HCT116 (cell line): ENCODE results near the gene FOXF1. TPM values are rescaled to one million over a fixed set of nuclear protein-coding genes. Genes with fewer than 3 reads are reported as not detected.

Experiments used
- ATAC-seq: fragments of 200-7000 bp; cut with Tn5 transposase; 2 replicates; pipeline ENCODE4 v1.9.1; 2020; ENCODE audit warnings: mild to moderate bottlenecking, moderate library complexity
- BruUV-seq: library from RNA; stranded (reverse); fragments of 400-500 nt; replicated peaks from 2 replicates; lab custom pipeline; 2021; lab: Mats Ljungman, UMichigan
- CTCF ChIA-PET: fragments of 300-600 bp; sonication (Branson Sonifier 250); formaldehyde crosslinking; loops from one replicate; lab custom pipeline; 2021; ENCODE audit warnings: antibody characterized with exemption; lab: Charles Lee
- POLR2A ChIA-PET: fragments of 300-600, 350-600 bp; sonication (Branson Sonifier 250); formaldehyde crosslinking; loops from one replicate; lab custom pipeline; 2021; ENCODE audit warnings: antibody characterized with exemption; lab: Charles Lee
- RAD21 ChIA-PET, 2 experiments: fragments of 300-600 bp; sonication (Branson Sonifier 250); formaldehyde crosslinking; loops; one replicate each; lab custom pipeline; 2023; ENCODE audit warnings: low total read pairs in 2 of 2; ENCODE audit not compliant: uncharacterized antibody in 2 of 2, unreplicated experiment in 2 of 2, low non-redundant PET in 1 of 2; lab: Charles Lee
- DNase-seq: peaks from one replicate; pipeline ENCODE4 v3.0.0-alpha.2; 2010; ENCODE audit warnings: low read depth, low spot score
- H2AFZ ChIP-seq: fragments of 200-600 bp; shearing (Covaris generic), sonication (generic); 2 replicates; pipeline ENCODE4 v1.6.1; 2017; ENCODE audit warnings: low read depth, mixed run types, mixed read lengths, antibody characterized with exemption, low read length; ENCODE audit not compliant: poor library complexity, severe bottlenecking
- H3K27ac ChIP-seq: 2 replicates; pipeline ENCODE4 v1.5.1; 2012; ENCODE audit warnings: low read depth, low read length
- H3K27me3 ChIP-seq: fragments of 200-600 bp; sonication (generic); 2 replicates; pipeline ENCODE4 v1.6.1; 2016; ENCODE audit warnings: mixed run types, low read length, mixed read lengths; ENCODE audit not compliant: insufficient read depth
- H3K36me3 ChIP-seq, 2 experiments: fragments of 200-500 bp in 1 of 2; fragments of 200-600 bp in 1 of 2; sonication (Bioruptor generic) in 1 of 2; sonication (generic) in 1 of 2; 2 replicates each; pipeline versions ENCODE4 v1.5.1 to v1.6.1; 2014 to 2016; ENCODE audit warnings: low read length in 2 of 2, inconsistent platforms in 1 of 2, mixed read lengths in 1 of 2, mixed run types in 1 of 2; ENCODE audit not compliant: insufficient read depth in 2 of 2, control insufficient read depth in 1 of 2
- H3K4me1 ChIP-seq, 2 experiments: fragments of 200-600 bp in 1 of 2; sonication (generic) in 1 of 2; 2 replicates each; pipeline versions ENCODE4 v1.5.1 to v1.6.1; 2012 to 2017; ENCODE audit warnings: low read length in 2 of 2, inconsistent platforms in 1 of 2, mild to moderate bottlenecking in 1 of 2, mixed read lengths in 1 of 2, mixed run types in 1 of 2, moderate library complexity in 1 of 2; ENCODE audit not compliant: insufficient read depth in 2 of 2, control insufficient read depth in 1 of 2
- H3K4me2 ChIP-seq: fragments of 200-600 bp; sonication (generic); 2 replicates; pipeline ENCODE4 v1.6.1; 2017; ENCODE audit warnings: mixed run types, low read length, mixed read lengths
- H3K4me3 ChIP-seq, 2 experiments: fragments of 200-600 bp in 1 of 2; sonication (generic) in 1 of 2; replicated peaks in 1 of 2; 2 replicates each; pipeline ENCODE4 v1.5.1; 2011 to 2016; ENCODE audit warnings: low read length in 2 of 2, control low read depth in 1 of 2, low read depth in 1 of 2, mild to moderate bottlenecking in 1 of 2, mixed read lengths in 1 of 2, mixed run types in 1 of 2
- H3K79me2 ChIP-seq: fragments of 200-600 bp; sonication (generic); 2 replicates; pipeline ENCODE4 v1.6.1; 2017; ENCODE audit warnings: mild to moderate bottlenecking, mixed run types, low read length, moderate library complexity, mixed read lengths; ENCODE audit not compliant: insufficient read depth
- H3K9ac ChIP-seq: fragments of 200-600 bp; sonication (generic); 2 replicates; pipeline ENCODE4 v1.6.1; 2016; ENCODE audit warnings: low read length, mixed read lengths
- H3K9me2 ChIP-seq: fragments of 200-600 bp; sonication (generic), shearing (Covaris generic); 2 replicates; pipeline ENCODE4 v1.6.1; 2017; ENCODE audit warnings: mixed run types, mild to moderate bottlenecking, moderate library complexity; ENCODE audit not compliant: insufficient read depth
- H3K9me3 ChIP-seq, 2 experiments: fragments of 200-500 bp in 1 of 2; fragments of 200-600 bp in 1 of 2; sonication (Bioruptor generic) in 1 of 2; sonication (generic) in 1 of 2; 2 replicates each; pipeline ENCODE4 v1.6.1; 2014 to 2017; ENCODE audit warnings: low read length in 2 of 2, mixed read lengths in 2 of 2, inconsistent platforms in 1 of 2, low read depth in 1 of 2, mild to moderate bottlenecking in 1 of 2, mixed run types in 1 of 2, moderate library complexity in 1 of 2; ENCODE audit not compliant: control insufficient read depth in 1 of 2, insufficient read depth in 1 of 2
- H4K20me1 ChIP-seq: fragments of 200-600 bp; sonication (generic), shearing (Covaris generic); 2 replicates; pipeline ENCODE4 v1.6.1; 2017; ENCODE audit warnings: mixed run types, mild to moderate bottlenecking, moderate library complexity; ENCODE audit not compliant: insufficient read depth
- CBX3 ChIP-seq: IDR thresholded peaks from 2 replicates; pipeline ENCODE4 v1.6.1; 2012; ENCODE audit warnings: low read depth
- CEBPB ChIP-seq: IDR thresholded peaks from 2 replicates; pipeline ENCODE4 v1.6.1; 2012; ENCODE audit warnings: low read depth
- EZH2phosphoT487 ChIP-seq: fragments of 200-600 bp; IDR thresholded peaks from 2 replicates; pipeline ENCODE4 v1.6.1; 2018; ENCODE audit warnings: antibody characterized with exemption, borderline replicate concordance
- JUND ChIP-seq: IDR thresholded peaks from 2 replicates; pipeline ENCODE4 v1.6.1; 2012
- POLR2AphosphoS5 ChIP-seq: IDR thresholded peaks from 2 replicates; pipeline ENCODE4 v1.6.1; 2011; ENCODE audit warnings: mild to moderate bottlenecking, low read depth, low read length, moderate library complexity
- REST ChIP-seq: IDR thresholded peaks from 2 replicates; pipeline ENCODE4 v1.6.1; 2012; ENCODE audit warnings: low read depth
- SP1 ChIP-seq: IDR thresholded peaks from 2 replicates; pipeline ENCODE4 v1.6.1; 2012; ENCODE audit warnings: low read depth
- ZFX ChIP-seq: fragments of 450-650 bp; IDR thresholded peaks from 2 replicates; pipeline ENCODE4 v1.6.1; 2017
- ZNF274 ChIP-seq: fragments of 200-500 bp; sonication (Bioruptor generic); IDR thresholded peaks from 2 replicates; pipeline ENCODE4 v1.6.1; 2014; ENCODE audit warnings: mild to moderate bottlenecking, low read depth, low read length, inconsistent platforms
- intact Hi-C: fragments of 100-400 bp; cut with micrococcal nuclease; formaldehyde crosslinking; loops from 2 replicates; pipeline ENCODE4 v1.10.0; 2022
- total RNA-seq: library from RNA; stranded (reverse); gene quantifications from one replicate; pipeline ENCODE4 v1.2.1, GENCODE V29; 2021; ENCODE audit not compliant: unreplicated experiment
- TF ChIP-seq, protein P1 (sequence below): IDR thresholded peaks from 2 replicates; pipeline ENCODE4 v1.6.1; 2011; ENCODE audit warnings: mild to moderate bottlenecking, low read length, moderate library complexity; ENCODE audit not compliant: insufficient replicate concordance; ENCODE audit errors: extremely low read depth

Gene FOXF1
- total RNA-seq, 1 experiment from 2014 or later, result 2.4 TPM

GRCh38 chr16:86505899-86506864, 4.1 kb upstream of the FOXF1 start:
- TF ChIP-seq, protein P1, sequence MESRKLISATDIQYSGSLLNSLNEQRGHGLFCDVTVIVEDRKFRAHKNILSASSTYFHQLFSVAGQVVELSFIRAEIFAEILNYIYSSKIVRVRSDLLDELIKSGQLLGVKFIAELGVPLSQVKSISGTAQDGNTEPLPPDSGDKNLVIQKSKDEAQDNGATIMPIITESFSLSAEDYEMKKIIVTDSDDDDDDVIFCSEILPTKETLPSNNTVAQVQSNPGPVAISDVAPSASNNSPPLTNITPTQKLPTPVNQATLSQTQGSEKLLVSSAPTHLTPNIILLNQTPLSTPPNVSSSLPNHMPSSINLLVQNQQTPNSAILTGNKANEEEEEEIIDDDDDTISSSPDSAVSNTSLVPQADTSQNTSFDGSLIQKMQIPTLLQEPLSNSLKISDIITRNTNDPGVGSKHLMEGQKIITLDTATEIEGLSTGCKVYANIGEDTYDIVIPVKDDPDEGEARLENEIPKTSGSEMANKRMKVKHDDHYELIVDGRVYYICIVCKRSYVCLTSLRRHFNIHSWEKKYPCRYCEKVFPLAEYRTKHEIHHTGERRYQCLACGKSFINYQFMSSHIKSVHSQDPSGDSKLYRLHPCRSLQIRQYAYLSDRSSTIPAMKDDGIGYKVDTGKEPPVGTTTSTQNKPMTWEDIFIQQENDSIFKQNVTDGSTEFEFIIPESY, result no peak
- TF ChIP-seq CEBPB (no peak), SP1 (no peak), ZNF274 (no peak), EZH2phosphoT487 (no peak), POLR2AphosphoS5 (no peak), ZFX (no peak), JUND (no peak), CBX3 (no peak), REST (no peak)
- TF ChIP-seq, all 23 proteins: peak for 0
- H3K9me3 ChIP-seq, result no peaks in the 10 kb centered on the region
- H3K4me3 ChIP-seq, result no peak overlapping the region
- no peak for DNase-seq
- H3K27me3 ChIP-seq, result peaks cover 35% of the 10 kb centered on the region
- no peak overlapping the region for H3K4me2 ChIP-seq
- H3K9ac ChIP-seq, result no peak overlapping the region
- intact Hi-C loops, result no loop called here
- RAD21 ChIA-PET, result no interaction called here
- H2AFZ ChIP-seq, result no peak overlapping the region
- H3K27ac ChIP-seq, result no peak overlapping the region
- peaks cover 12 to 16% of the 10 kb centered on the region in 2 experiments for H3K4me1 ChIP-seq
- H3K36me3 ChIP-seq, result no peaks in the 10 kb centered on the region
- H3K9me2 ChIP-seq, result no peaks in the 10 kb centered on the region
- ATAC-seq, result no peak
- BruUV-seq, result no TSS peak
- H3K79me2 ChIP-seq, result no peaks in the 10 kb centered on the region
- POLR2A ChIA-PET, result interaction anchor here (0.6 kb wide), 1 partner anchor 424 kb away, joined by 3 read pairs; no protein-coding TSS in a partner anchor
- H4K20me1 ChIP-seq, result no peaks in the 10 kb centered on the region
- CTCF ChIA-PET, result interaction anchor here (0.9 to 1.4 kb wide), 2 partner anchors 166 to 254 kb away, joined by 3 read pairs; no protein-coding TSS in a partner anchor
